ENCODE measurements around the gene PNCK.
A peak's percentile ranks its signal among the peaks of the same experiment; 100 is the strongest.

Gene PNCK

GRCh38 chrX:153662266-153662665, 11.3 kb downstream of the PNCK start:
- peak; percentile 36 to 40 for DNase-seq (ENCODE audit: low read depth in 2 of 2)

- no peak for DNase-seq (ENCODE audit: low read depth in 2 of 2)
These were observed 14.3 kb downstream of the PNCK start for GRCh38 chrX:153659268-153659667.

- DNase-seq (ENCODE audit: low read depth in 2 of 2): no peak
These were observed 16.5 kb downstream of the PNCK start for GRCh38 chrX:153657161-153657560.

DNA sequence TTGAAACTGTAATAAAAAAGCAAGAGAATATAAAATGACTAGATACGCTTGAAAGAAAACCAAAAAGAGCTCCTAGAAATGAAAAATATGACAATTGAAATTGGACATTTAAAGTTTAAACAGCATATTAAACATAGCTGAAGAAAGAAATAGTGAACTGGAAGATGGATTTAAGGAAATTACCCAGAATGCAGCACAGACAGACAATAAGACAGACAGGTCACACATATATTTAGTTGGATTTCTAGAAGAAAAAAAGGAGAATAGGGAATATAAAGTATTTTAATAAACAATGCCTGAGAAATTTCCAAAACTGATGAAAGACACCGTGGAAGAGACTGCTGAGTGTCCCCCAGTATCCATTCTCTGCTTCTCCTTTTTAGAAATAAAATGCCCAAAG, 20.1 kb downstream of the PNCK start:
- no peak for DNase-seq (ENCODE audit: low read depth in 2 of 2)

- DNase-seq (ENCODE audit: low read depth in 2 of 2): no peak
These were observed 22.0 kb downstream of the PNCK start for GRCh38 chrX:153651540-153652079.

DNA sequence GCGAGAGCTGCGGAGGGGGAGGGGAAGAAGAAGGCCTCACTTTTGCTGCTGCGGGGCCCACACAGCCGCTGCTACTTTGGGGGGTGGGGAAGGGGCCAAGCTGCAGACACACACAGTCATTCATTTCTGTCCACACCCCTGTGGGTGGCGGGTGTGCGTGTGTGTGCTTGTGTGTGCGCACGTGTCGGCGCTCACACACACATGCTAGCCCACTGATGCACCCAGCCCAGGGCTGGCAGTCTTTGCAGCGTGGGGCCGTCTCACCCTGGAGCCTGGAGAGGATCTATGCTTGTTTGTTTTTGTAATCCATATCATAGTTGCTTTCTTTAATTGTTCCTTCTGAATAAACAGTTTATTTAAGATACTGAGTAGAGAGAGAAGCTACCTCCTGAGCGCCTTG, 22.7 kb downstream of the PNCK start:
- DNase-seq (ENCODE audit: low read depth in 2 of 2): no peak

DNA sequence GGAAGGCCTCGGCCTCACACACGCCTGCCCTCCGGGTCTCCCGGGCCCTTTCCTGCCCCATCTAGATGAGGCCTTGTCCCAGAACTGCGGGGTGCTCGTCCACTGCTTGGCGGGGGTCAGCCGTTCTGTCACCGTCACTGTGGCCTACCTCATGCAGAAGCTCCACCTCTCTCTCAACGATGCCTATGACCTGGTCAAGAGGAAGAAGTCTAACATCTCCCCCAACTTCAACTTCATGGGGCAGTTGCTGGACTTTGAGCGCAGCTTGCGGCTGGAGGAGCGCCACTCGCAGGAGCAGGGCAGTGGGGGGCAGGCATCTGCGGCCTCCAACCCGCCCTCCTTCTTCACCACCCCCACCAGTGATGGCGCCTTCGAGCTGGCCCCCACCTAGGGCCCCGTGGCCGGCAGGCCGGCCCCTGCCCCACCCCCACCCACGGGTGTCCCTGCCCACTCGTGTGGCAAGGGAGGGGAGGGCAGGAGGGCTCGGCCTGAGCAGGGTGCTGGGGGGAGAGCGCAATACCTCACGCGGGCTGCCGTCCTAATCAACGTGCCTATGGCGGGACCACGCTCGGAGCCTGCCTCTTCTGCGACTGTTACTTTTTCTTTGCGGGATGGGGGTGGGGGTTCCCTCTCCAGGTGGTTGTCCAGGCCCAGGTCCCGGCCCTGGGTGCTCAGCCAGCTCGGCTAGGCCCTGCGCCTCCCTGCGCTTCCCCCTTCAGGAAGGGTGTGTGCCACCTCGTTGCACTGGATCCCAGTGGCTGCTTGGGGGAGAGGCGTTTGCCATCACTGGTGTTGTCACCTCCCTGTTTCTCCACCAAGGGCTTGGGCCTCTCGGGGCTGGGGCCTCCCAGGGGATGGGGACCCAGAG, 23.5 kb downstream of the PNCK start:
- no peak for DNase-seq (ENCODE audit: low read depth in 2 of 2)

GRCh38 chrX:153649178-153649914, 24.3 kb downstream of the PNCK start:
- DNase-seq (ENCODE audit: low read depth in 2 of 2): peak in 1 of 2 donors; percentile 18

DNA sequence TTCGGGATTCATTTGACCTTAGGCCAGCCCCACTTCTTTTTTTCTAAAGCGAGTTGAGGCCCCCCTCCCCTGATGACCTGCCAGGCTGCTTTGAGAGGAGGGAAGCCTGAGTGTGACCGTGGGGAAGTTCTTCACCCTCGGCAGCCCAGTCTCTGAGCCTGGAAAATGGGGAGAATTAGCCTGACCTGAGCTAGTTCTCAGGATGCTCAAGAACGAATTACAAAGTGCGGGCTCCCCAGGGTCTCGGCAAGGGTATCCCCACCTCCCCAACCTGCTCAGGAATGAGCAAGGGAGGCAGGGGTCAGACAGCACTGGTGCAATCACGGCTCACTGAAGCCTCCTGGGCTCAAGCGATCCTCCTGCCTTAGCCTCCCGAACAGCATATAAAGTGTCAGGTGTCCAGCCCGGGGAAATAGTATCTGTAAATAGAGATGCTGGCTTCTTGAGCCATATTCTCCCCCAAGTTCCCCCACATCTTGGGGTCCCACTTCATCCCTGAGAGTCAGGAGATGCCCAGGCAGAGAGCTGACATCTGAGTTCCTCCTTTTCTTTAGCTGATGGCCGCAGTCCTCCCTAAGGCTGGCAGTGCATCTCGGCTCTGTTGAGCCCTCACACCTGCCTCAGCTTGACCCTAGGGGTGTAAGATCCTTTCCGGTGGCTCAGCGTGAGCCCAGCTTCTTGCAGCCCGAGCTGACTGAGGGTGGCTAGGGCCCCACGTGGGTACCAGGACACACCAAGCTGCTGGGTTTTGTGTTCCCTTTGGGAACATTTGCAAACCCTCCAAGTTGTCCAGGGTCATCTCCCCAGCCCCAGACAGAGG, 25.0 kb downstream of the PNCK start:
- DNase-seq (ENCODE audit: low read depth in 2 of 2): no peak

DNA sequence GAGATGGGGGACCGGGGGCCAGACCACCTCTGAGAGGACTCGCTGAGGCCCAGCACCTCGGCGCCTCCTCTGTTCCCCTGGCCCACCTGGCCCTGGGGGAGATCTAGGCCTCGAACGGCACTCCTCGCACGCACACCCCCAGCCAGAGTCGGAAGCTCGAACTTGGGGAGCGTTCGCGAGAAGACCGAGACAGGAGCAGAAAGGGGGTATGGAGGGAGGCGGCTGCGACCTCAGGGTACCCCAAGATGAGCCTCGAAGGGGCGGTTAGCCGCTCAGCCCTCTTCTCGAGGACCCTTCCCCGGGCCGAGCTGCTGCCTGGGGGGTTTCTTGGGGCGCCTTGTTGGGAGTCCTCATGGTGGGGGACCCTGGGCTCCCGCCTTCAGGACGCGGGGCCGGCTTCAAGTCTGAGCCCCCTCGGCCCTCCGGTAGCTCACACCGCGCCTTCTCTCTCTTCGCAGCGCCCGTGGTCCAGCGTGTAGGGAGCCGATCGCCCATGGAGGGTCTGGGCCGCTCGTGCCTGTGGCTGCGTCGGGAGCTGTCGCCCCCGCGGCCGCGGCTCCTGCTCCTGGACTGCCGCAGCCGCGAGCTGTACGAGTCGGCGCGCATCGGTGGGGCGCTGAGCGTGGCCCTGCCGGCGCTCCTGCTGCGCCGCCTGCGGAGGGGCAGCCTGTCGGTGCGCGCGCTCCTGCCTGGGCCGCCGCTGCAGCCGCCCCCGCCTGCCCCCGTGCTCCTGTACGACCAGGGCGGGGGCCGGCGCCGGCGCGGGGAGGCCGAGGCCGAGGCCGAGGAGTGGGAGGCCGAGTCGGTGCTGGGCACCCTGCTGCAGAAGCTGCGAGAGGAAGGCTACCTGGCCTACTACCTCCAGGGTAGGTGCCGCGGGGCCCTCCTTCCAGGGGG, 25.9 kb downstream of the PNCK start:
- DNase-seq (ENCODE audit: low read depth in 2 of 2): no peak

- DNase-seq (ENCODE audit: low read depth in 2 of 2): no peak
These were observed 26.8 kb downstream of the PNCK start, which contains the start of gene DUSP9 for GRCh38 chrX:153646620-153647373. DUSP9 (plus strand) TSS chrX:153647203; CDS start chrX:153647954, 751 bp downstream.

DNA sequence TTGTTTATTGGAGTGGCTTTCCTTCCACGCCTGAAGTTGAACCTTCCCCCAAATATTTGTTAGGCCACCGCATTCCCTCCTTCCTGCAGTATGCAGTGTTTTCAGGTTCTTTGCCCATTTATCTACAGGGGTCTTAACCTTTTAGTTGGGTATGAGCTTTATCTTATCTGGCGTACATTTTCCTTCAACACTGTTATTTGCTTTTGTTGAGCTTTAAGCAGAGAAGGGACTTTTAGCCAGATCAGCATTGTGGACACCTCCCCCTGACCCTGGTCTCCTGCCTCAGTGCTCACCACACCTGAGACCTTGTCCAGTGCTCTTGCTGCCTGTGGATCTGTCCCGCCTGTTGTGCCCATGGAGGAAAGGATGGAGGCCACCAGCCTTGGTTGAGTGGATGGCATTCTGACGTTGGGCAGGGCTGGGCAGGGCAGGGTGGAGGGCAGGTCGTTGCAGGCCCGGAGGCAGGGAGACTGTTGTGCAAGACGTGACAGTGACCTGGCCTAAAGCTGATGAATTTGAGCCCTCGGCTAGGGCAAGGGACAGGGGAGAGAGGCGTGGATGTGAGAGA, 27.6 kb downstream of the PNCK start:
- no peak for DNase-seq (ENCODE audit: low read depth in 2 of 2)

- DNase-seq (ENCODE audit: low read depth in 2 of 2): no peak
These were observed 28.5 kb downstream of the PNCK start for GRCh38 chrX:153645151-153645550.

- DNase-seq (ENCODE audit: low read depth in 2 of 2): no peak
These were observed 29.1 kb downstream of the PNCK start for GRCh38 chrX:153644356-153645125.

DNA sequence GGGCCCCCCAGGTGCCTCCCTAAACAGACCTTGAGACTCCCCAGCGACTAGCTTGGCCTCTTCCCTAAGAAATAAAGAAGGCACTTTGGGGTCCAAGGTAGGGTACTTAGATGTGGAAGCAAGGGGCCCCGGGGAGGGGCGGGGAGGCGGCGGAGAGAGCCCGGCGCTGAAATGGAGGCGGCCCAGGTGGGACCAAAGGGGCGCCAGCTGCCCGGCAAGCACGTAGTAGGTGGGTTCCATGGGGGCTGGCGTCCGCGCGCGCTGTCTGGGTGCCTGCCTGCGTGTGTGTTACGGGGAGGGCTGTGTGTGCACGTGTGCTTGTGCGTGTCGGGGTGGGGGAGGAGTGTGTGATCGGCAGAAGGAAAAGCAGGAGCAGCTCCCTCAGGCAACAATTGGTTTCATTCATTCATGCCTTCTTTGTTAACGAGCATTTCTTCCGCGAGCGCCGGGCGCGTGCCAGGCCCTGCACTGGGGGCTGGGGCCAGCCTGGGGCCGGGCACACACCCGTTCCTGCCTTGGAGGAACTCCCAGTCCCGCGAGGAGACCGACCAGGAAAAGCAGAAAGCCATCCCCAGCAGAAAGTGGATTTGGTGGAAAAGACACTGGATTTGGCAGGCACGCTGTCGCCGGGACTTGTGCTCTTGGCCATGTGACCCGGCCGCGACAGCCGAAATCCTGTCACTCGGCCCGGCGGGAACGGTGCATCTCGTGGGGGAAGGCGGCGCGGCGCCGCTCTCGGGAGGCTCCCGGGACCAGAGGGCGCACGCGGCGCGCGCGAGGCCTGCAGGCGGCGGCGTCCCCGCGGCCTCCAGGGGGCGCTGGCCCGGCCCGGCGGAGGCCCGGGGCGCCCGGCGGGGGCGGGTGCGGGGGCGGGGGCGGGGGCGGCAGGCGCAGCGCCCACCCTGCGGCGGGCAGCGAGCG, 29.9 kb downstream of the PNCK start:
- DNase-seq (ENCODE audit: low read depth in 2 of 2): no peak

DNA sequence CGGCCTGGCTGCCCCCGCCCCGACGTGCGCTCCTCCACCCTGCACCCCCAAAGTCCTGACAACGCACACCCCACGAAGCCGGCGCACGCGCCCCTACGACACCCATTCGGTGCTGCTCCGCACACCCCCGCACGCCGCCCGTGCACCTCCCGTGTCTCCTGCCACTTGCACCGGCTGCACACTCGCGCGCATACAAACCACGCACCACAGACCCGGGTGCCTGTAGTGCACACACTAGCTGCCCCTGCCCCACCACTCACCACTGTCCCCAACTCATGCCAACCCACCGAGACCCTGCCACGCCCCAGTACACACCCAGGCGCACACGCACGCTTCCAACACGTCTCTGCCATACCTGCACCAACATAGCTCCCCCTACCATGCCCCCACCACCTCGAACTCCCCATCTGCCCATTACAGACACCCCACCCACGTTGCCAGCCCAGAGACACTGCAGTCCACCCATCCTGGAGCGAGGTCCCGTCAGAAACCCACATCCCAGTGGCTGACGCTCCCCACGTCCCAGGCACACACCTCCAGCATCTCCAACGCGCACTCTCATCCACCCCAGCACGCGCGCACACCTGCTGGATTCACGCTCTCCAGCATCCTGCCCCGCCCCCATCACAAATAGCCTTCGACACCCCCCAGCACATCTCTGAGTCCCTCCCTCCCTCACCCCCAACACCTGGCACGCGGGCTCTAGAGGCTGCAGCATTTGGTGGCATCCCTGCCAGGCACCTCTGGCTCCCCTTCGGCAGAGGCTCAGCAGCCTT, 30.8 kb downstream of the PNCK start:
- DNase-seq (ENCODE audit: low read depth in 2 of 2): no peak

GRCh38 chrX:153642051-153642654, 31.5 kb downstream of the PNCK start:
- no peak for DNase-seq (ENCODE audit: low read depth in 2 of 2)

Data from stimulated activated CD4-positive, alpha-beta T cell treated with anti-CD3 and anti-CD28 coated beads, Interleukin-4, amount 100 ng/mL, for 48 hours (primary cell).